ENCODE measurements around the gene HOMER2.

Gene HOMER2

DNA sequence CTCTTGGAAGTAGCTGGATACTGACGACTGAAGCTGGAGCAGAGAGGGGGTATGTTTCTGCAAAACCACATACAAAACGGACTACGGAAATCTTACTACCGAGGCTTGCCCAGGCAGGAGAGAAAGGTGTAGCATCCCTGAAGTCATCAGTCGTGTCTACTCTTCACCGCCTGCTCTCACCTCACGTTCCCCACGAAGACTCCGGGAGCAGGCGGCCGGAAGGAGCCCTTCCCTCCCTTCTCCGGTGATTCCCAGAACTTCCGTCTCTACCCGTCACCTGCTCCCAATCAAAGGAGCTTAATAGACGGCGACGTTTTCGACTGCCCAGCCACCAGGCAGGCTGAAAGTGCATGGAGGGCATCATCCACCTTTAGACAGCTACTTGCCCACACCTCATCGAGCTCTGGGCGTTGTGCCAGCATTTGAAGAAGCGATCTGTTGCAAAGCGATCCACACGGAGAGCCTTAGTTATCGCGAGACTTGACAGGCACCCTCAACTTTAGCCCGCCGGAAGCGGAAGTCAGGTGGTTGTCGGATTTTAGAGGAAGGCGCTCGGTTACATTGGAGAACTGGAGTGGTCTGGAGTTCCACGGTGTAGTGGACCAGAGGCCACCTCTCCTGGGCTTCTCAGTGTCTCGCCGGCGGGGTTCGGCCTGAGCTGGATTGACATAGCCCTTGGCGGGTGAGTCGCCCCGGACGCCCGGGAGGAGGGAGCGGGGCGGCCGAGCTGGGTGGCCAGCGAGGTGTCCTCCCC, 33.3 kb upstream of the HOMER2 start, which contains the start of gene RAMAC:
Gene RAMAC (plus strand): TSS at position 523 of the 754 bp plus-strand sequence. CDS start 2,809 bp downstream, outside the sequence.
- peak within 1 kb of the TSS; percentile 88 for H3K4me2 ChIP-seq (ENCODE audit: low read depth, low read length, poor library complexity, severe bottlenecking)

DNA sequence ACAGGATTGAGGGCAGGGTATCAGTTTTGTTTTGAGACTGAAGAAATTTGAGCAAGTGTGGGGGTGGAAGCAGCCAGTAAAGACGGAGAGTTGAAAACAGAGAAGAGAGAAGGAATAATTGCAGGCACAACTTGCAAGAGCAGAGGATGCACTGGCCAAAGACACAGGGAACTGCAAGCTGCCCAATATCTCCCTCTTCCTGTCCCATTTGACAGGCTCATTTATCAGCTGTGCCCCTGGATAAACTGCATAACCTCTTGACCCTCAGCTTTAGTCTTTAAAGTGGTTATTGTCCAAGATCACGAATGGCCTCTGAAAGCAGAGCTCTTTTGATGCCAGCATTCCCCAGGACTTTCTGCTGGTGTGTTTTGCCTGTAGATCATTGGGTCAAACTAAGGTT, 28.5 kb upstream of the HOMER2 start:
- Histone ChIP-seq H3K9ac (ENCODE audit: low read depth, low read length, poor library complexity, severe bottlenecking) (no peak overlapping the region), H3K9me2 (replicated peaks; ENCODE audit: low read depth, low read length) (no peaks in the 10 kb centered on the region), H3K27me3 (ENCODE audit: insufficient read depth, low read length, poor library complexity, severe bottlenecking) (no peaks in the 10 kb centered on the region), H3K4me3 (ENCODE audit: low read length, poor library complexity, severe bottlenecking) (no peak overlapping the region), H3K36me3 (ENCODE audit: insufficient read depth, low read length) (no peaks in the 10 kb centered on the region), H2AFZ (ENCODE audit: low read length) (no peak overlapping the region), H4K20me1 (ENCODE audit: insufficient read depth, low read length, poor library complexity, severe bottlenecking) (no peaks in the 10 kb centered on the region), H3K79me2 (ENCODE audit: insufficient read depth, low read length) (peaks cover 16% of the 10 kb centered on the region), H3F3A (ENCODE audit: low read depth) (no peaks in the 10 kb centered on the region), H3K4me1 (ENCODE audit: insufficient read depth, low read length, poor library complexity, severe bottlenecking) (peaks cover 11% of the 10 kb centered on the region), H3K9me3 (ENCODE audit: insufficient read depth, low read depth, low read length) (no peaks in the 10 kb centered on the region), H3K4me2 (ENCODE audit: low read depth, low read length, poor library complexity, severe bottlenecking) (no peak overlapping the region)
- no peak for TF ChIP-seq EZH2phosphoT487 (IDR thresholded peaks at IDR 0.05; ENCODE audit: borderline replicate concordance)
- TF ChIP-seq, protein P1, sequence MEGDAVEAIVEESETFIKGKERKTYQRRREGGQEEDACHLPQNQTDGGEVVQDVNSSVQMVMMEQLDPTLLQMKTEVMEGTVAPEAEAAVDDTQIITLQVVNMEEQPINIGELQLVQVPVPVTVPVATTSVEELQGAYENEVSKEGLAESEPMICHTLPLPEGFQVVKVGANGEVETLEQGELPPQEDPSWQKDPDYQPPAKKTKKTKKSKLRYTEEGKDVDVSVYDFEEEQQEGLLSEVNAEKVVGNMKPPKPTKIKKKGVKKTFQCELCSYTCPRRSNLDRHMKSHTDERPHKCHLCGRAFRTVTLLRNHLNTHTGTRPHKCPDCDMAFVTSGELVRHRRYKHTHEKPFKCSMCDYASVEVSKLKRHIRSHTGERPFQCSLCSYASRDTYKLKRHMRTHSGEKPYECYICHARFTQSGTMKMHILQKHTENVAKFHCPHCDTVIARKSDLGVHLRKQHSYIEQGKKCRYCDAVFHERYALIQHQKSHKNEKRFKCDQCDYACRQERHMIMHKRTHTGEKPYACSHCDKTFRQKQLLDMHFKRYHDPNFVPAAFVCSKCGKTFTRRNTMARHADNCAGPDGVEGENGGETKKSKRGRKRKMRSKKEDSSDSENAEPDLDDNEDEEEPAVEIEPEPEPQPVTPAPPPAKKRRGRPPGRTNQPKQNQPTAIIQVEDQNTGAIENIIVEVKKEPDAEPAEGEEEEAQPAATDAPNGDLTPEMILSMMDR (conservative IDR thresholded peaks at IDR 0.05; ENCODE audit: low read length): no peak

More for the DNA sequence above, 33.3 kb upstream of the HOMER2 start, which contains the start of gene RAMAC:
- H2AFZ ChIP-seq (ENCODE audit: low read length): peak within 1 kb of the TSS; percentile 98
- H3K27me3 ChIP-seq (ENCODE audit: insufficient read depth, low read length, poor library complexity, severe bottlenecking): no peaks in the 10 kb centered on the region
- H4K20me1 ChIP-seq (ENCODE audit: insufficient read depth, low read length, poor library complexity, severe bottlenecking): peaks cover 9% of the 10 kb centered on the region
- peaks cover 49% of the 10 kb centered on the region for H3K79me2 ChIP-seq (ENCODE audit: insufficient read depth, low read length)
- H3K9me2 ChIP-seq (replicated peaks; ENCODE audit: low read depth, low read length): no peaks in the 10 kb centered on the region
- TF ChIP-seq EZH2phosphoT487 (IDR thresholded peaks at IDR 0.05; ENCODE audit: borderline replicate concordance): no peak
- TF ChIP-seq, protein P1 (conservative IDR thresholded peaks at IDR 0.05; ENCODE audit: low read length): no peak
- H3K9me3 ChIP-seq (ENCODE audit: insufficient read depth, low read depth, low read length): no peaks in the 10 kb centered on the region
- peaks cover 22% of the 10 kb centered on the region for H3K4me1 ChIP-seq (ENCODE audit: insufficient read depth, low read length, poor library complexity, severe bottlenecking)
- peak within 1 kb of the TSS; percentile 93 for H3K4me3 ChIP-seq (ENCODE audit: low read length, poor library complexity, severe bottlenecking)
- peak within 1 kb of the TSS; percentile 89 for H3K9ac ChIP-seq (ENCODE audit: low read depth, low read length, poor library complexity, severe bottlenecking)
- peaks cover 9% of the 10 kb centered on the region; the same call in 1 of the 2 replicates for H3K36me3 ChIP-seq (ENCODE audit: insufficient read depth, low read length)
- H3F3A ChIP-seq (ENCODE audit: low read depth): no peaks in the 10 kb centered on the region

DNA sequence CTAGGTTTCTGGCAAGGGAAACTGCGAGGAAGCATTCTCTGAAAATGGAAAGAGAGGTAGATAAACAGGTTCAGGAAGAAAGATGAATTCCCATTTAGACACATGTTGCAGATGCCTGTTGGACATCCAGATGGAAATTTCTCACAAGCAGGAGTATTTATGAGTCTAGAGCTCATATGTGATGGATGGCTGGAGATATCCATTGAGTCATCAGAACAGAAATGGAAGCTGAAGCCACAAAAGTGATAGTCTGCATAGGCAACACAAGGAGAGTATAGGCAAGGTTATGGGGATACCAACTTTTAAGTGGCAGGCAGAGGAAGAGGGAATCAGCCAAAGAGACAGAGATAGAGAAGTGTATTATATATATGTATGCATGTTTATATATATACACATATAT, 27.2 kb upstream of the HOMER2 start:
- no peak overlapping the region for H3K4me2 ChIP-seq (ENCODE audit: low read depth, low read length, poor library complexity, severe bottlenecking)
- no peaks in the 10 kb centered on the region for H3F3A ChIP-seq (ENCODE audit: low read depth)
- peaks cover 4% of the 10 kb centered on the region for H3K4me1 ChIP-seq (ENCODE audit: insufficient read depth, low read length, poor library complexity, severe bottlenecking)
- no peak overlapping the region for H3K4me3 ChIP-seq (ENCODE audit: low read length, poor library complexity, severe bottlenecking)
- H3K36me3 ChIP-seq (ENCODE audit: insufficient read depth, low read length): no peaks in the 10 kb centered on the region
- no peak overlapping the region for H3K9ac ChIP-seq (ENCODE audit: low read depth, low read length, poor library complexity, severe bottlenecking)
- peaks cover 5% of the 10 kb centered on the region; the same call in 1 of the 2 replicates for H3K79me2 ChIP-seq (ENCODE audit: insufficient read depth, low read length)
- no peaks in the 10 kb centered on the region for H3K9me2 ChIP-seq (replicated peaks; ENCODE audit: low read depth, low read length)
- no peaks in the 10 kb centered on the region for H3K9me3 ChIP-seq (ENCODE audit: insufficient read depth, low read depth, low read length)
- no peaks in the 10 kb centered on the region for H3K27me3 ChIP-seq (ENCODE audit: insufficient read depth, low read length, poor library complexity, severe bottlenecking)
- no peak overlapping the region for H2AFZ ChIP-seq (ENCODE audit: low read length)
- TF ChIP-seq EZH2phosphoT487 (IDR thresholded peaks at IDR 0.05; ENCODE audit: borderline replicate concordance): no peak
- TF ChIP-seq, protein P1 (conservative IDR thresholded peaks at IDR 0.05; ENCODE audit: low read length): no peak
- H4K20me1 ChIP-seq (ENCODE audit: insufficient read depth, low read length, poor library complexity, severe bottlenecking): no peaks in the 10 kb centered on the region

Measured in Loucy (cell line).